HL-60 (cell line): ENCODE data around the gene CYTH1.

Experiments used
- CTCF ChIP-seq: IDR thresholded peaks from one replicate; pipeline ENCODE4 v1.5.1; 2011; ENCODE audit warnings: low read length, control low read depth, inconsistent platforms; ENCODE audit not compliant: insufficient read depth
- POLR2AphosphoS5 ChIP-seq: IDR thresholded peaks from 2 replicates; pipeline ENCODE4 v1.6.1; 2012; ENCODE audit warnings: low read depth
- SPI1 ChIP-seq: IDR thresholded peaks from 2 replicates; pipeline ENCODE4 v1.6.1; 2012; ENCODE audit warnings: low read depth, mild to moderate bottlenecking, borderline replicate concordance

GRCh38 chr17:78644224-78644623, 137.8 kb downstream of the CYTH1 start:
- TF ChIP-seq CTCF (no peak), POLR2AphosphoS5 (no peak), SPI1 (no peak)
